T-helper 2 cell treated with Interferon-gamma antibody and Interleukin-4, amounts not matched to agents 5 μg/mL and 100 μg/mL, for 36 hours (primary cell): Measurements from ENCODE around the gene EEFSEC.

Experiments used
- DNase-seq: peaks from one replicate; pipeline ENCODE4 v3.0.0; 2021; ENCODE audit warnings: low spot score
- H3K27ac Mint-ChIP-seq: one replicate; pipeline ENCODE4 v1.8.0; 2021; ENCODE audit warnings: mild to moderate bottlenecking, mixed read lengths
- H3K27me3 Mint-ChIP-seq: one replicate; pipeline ENCODE4 v1.8.0; 2021; ENCODE audit warnings: low read depth, mixed read lengths
- H3K36me3 Mint-ChIP-seq: one replicate; pipeline ENCODE4 v1.8.0; 2021; ENCODE audit warnings: low read depth, mixed read lengths
- H3K4me1 Mint-ChIP-seq: one replicate; pipeline ENCODE4 v1.8.0; 2021; ENCODE audit warnings: low read depth, mixed read lengths
- H3K4me3 Mint-ChIP-seq: one replicate; pipeline ENCODE4 v1.8.0; 2022; ENCODE audit warnings: mild to moderate bottlenecking, moderate library complexity, mixed read lengths
- H3K9me3 Mint-ChIP-seq: one replicate; pipeline ENCODE4 v1.8.0; 2021; ENCODE audit warnings: mixed read lengths

The EEFSEC gene

GRCh38 chr3:128182656-128183055, 29.4 kb downstream of the EEFSEC start:
- DNase-seq = no peak
- Mint-ChIP-seq H3K4me1 (peaks cover 4% of the 10 kb centered on the region), H3K36me3 (no peaks in the 10 kb centered on the region), H3K27ac (no peak overlapping the region), H3K27me3 (no peaks in the 10 kb centered on the region), H3K9me3 (no peaks in the 10 kb centered on the region), H3K4me3 (no peak overlapping the region)

- Mint-ChIP-seq H3K9me3 (no peaks in the 10 kb centered on the region), H3K4me3 (no peak overlapping the region), H3K4me1 (no peaks in the 10 kb centered on the region), H3K27ac (no peak overlapping the region), H3K36me3 (no peaks in the 10 kb centered on the region), H3K27me3 (no peaks in the 10 kb centered on the region)
- DNase-seq = no peak
These were observed 32.6 kb downstream of the EEFSEC start for GRCh38 chr3:128185630-128186447.

- Mint-ChIP-seq H3K27me3 (no peaks in the 10 kb centered on the region), H3K9me3 (no peaks in the 10 kb centered on the region), H3K4me3 (no peak overlapping the region), H3K27ac (no peak overlapping the region), H3K4me1 (no peaks in the 10 kb centered on the region), H3K36me3 (no peaks in the 10 kb centered on the region)
- DNase-seq = no peak
These were observed 34.2 kb downstream of the EEFSEC start for GRCh38 chr3:128187495-128187894.

- DNase-seq = no peak
- Mint-ChIP-seq H3K9me3 (no peaks in the 10 kb centered on the region), H3K36me3 (no peaks in the 10 kb centered on the region), H3K27ac (no peak overlapping the region), H3K4me3 (no peak overlapping the region), H3K27me3 (no peaks in the 10 kb centered on the region), H3K4me1 (no peaks in the 10 kb centered on the region)
These were observed 35.0 kb downstream of the EEFSEC start for GRCh38 chr3:128188326-128188725.

- no peak overlapping the region for H3K27ac Mint-ChIP-seq
- no peaks in the 10 kb centered on the region for H3K4me1 Mint-ChIP-seq
- no peaks in the 10 kb centered on the region for H3K27me3 Mint-ChIP-seq
- H3K9me3 Mint-ChIP-seq = no peaks in the 10 kb centered on the region
- no peak for DNase-seq
- no peaks in the 10 kb centered on the region for H3K36me3 Mint-ChIP-seq
- H3K4me3 Mint-ChIP-seq = no peak overlapping the region
These were observed 35.7 kb downstream of the EEFSEC start for GRCh38 chr3:128188956-128189355.

- Mint-ChIP-seq H3K4me1 (no peaks in the 10 kb centered on the region), H3K27ac (no peak overlapping the region), H3K4me3 (no peak overlapping the region), H3K36me3 (no peaks in the 10 kb centered on the region), H3K27me3 (no peaks in the 10 kb centered on the region), H3K9me3 (no peaks in the 10 kb centered on the region)
- no peak for DNase-seq
These were observed 37.2 kb downstream of the EEFSEC start for GRCh38 chr3:128190501-128190900.

GRCh38 chr3:128192131-128192530, 38.9 kb downstream of the EEFSEC start:
- Mint-ChIP-seq H3K4me3 (no peak overlapping the region), H3K36me3 (no peaks in the 10 kb centered on the region), H3K9me3 (no peaks in the 10 kb centered on the region), H3K27ac (no peak overlapping the region), H3K27me3 (no peaks in the 10 kb centered on the region), H3K4me1 (no peaks in the 10 kb centered on the region)
- no peak for DNase-seq

- H3K4me3 Mint-ChIP-seq = no peak overlapping the region
- H3K36me3 Mint-ChIP-seq = no peaks in the 10 kb centered on the region
- peaks cover 2% of the 10 kb centered on the region for H3K4me1 Mint-ChIP-seq
- H3K27me3 Mint-ChIP-seq = no peaks in the 10 kb centered on the region
- no peak overlapping the region for H3K27ac Mint-ChIP-seq
- H3K9me3 Mint-ChIP-seq = no peaks in the 10 kb centered on the region
- DNase-seq = no peak
These were observed 39.9 kb downstream of the EEFSEC start for GRCh38 chr3:128193168-128193567.

- Mint-ChIP-seq H3K27ac (no peak overlapping the region), H3K4me1 (peaks cover 6% of the 10 kb centered on the region), H3K36me3 (no peaks in the 10 kb centered on the region), H3K4me3 (no peak overlapping the region), H3K27me3 (no peaks in the 10 kb centered on the region), H3K9me3 (no peaks in the 10 kb centered on the region)
- DNase-seq = no peak
These were observed 41.6 kb downstream of the EEFSEC start for GRCh38 chr3:128194843-128195242.

GRCh38 chr3:128195369-128195768, 42.1 kb downstream of the EEFSEC start:
- DNase-seq = no peak
- Mint-ChIP-seq H3K4me1 (peaks cover 6% of the 10 kb centered on the region), H3K27ac (no peak overlapping the region), H3K36me3 (no peaks in the 10 kb centered on the region), H3K27me3 (no peaks in the 10 kb centered on the region), H3K9me3 (no peaks in the 10 kb centered on the region), H3K4me3 (no peak overlapping the region)

- H3K27me3 Mint-ChIP-seq = no peaks in the 10 kb centered on the region
- peaks cover 6% of the 10 kb centered on the region for H3K4me1 Mint-ChIP-seq
- no peak overlapping the region for H3K27ac Mint-ChIP-seq
- H3K4me3 Mint-ChIP-seq = no peak overlapping the region
- no peaks in the 10 kb centered on the region for H3K9me3 Mint-ChIP-seq
- no peaks in the 10 kb centered on the region for H3K36me3 Mint-ChIP-seq
- DNase-seq = no peak
These were observed 42.5 kb downstream of the EEFSEC start for GRCh38 chr3:128195802-128196201.

- H3K27me3 Mint-ChIP-seq = no peaks in the 10 kb centered on the region
- no peaks in the 10 kb centered on the region for H3K36me3 Mint-ChIP-seq
- H3K4me1 Mint-ChIP-seq = peaks cover 8% of the 10 kb centered on the region
- no peak overlapping the region for H3K4me3 Mint-ChIP-seq
- no peak overlapping the region for H3K27ac Mint-ChIP-seq
- no peaks in the 10 kb centered on the region for H3K9me3 Mint-ChIP-seq
- DNase-seq = no peak
These were observed 43.4 kb downstream of the EEFSEC start for GRCh38 chr3:128196647-128197046.

GRCh38 chr3:128197855-128198254, 44.6 kb downstream of the EEFSEC start:
- Mint-ChIP-seq H3K9me3 (no peaks in the 10 kb centered on the region), H3K4me3 (no peak overlapping the region), H3K36me3 (no peaks in the 10 kb centered on the region), H3K27ac (no peak overlapping the region), H3K27me3 (no peaks in the 10 kb centered on the region), H3K4me1 (peaks cover 8% of the 10 kb centered on the region)
- no peak for DNase-seq

- Mint-ChIP-seq H3K9me3 (no peaks in the 10 kb centered on the region), H3K27me3 (no peaks in the 10 kb centered on the region), H3K36me3 (no peaks in the 10 kb centered on the region), H3K4me1 (peaks cover 8% of the 10 kb centered on the region), H3K27ac (peak overlapping the region; percentile 41), H3K4me3 (no peak overlapping the region)
- DNase-seq = no peak
These were observed 45.0 kb downstream of the EEFSEC start for GRCh38 chr3:128198313-128198712.

- Mint-ChIP-seq H3K27me3 (no peaks in the 10 kb centered on the region), H3K27ac (no peak overlapping the region), H3K9me3 (no peaks in the 10 kb centered on the region), H3K4me3 (no peak overlapping the region), H3K36me3 (no peaks in the 10 kb centered on the region), H3K4me1 (peaks cover 8% of the 10 kb centered on the region)
- DNase-seq = no peak
These were observed 45.8 kb downstream of the EEFSEC start for GRCh38 chr3:128199110-128199509.
